OCI-M2 (cell line): Measurements from ENCODE around the gene INPP5K.

Source experiments
- DNase-seq: peaks from one replicate; lab custom pipeline; 2025; ENCODE audit not compliant: unreplicated experiment; lab: John Stamatoyannopoulos, UW

The INPP5K gene

DNA sequence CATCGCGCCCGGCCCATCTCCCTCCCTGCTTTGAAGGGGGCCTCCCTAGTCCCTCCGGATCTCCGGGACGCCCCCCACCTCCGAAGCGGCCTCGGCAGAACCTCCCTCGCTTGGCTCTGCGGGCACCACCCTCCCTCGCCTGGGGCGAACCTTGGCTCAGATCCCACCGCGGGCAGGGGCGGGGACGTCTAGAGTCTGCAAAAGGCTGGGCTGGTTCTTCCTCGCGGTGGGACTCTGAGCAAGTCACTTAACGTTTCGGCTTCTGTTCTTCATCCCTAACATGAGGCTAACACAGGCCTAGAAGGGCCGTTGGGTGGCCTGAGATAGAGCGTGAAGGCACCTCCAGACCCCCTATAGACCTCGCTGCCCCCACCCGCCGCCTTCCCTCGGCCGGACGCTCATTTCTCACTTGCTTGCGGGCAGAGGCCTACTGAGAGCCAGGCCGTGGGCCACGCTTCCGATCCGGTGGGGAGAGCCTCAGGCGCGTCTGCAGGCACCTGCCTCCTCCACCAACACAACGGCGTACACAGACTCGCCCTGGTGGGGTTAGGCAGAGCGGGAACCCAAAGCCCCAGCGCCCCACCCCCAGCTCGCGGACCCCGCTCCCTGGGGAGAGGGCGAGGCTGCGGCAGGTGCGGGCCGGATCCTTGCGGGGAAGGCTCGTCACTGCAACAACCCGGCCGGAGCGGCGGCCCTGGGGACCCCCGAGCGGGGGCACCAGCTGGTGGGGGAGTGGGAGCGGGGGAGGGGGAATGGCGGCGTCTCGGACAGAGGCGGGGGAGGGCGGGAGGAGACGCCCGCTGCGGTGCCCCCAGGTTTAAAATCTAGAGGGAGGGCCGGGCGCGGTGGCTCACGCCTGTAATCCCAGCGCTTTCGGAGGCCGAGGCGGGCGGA is 29.4 kb downstream of the INPP5K start:
- no peak for DNase-seq

DNA sequence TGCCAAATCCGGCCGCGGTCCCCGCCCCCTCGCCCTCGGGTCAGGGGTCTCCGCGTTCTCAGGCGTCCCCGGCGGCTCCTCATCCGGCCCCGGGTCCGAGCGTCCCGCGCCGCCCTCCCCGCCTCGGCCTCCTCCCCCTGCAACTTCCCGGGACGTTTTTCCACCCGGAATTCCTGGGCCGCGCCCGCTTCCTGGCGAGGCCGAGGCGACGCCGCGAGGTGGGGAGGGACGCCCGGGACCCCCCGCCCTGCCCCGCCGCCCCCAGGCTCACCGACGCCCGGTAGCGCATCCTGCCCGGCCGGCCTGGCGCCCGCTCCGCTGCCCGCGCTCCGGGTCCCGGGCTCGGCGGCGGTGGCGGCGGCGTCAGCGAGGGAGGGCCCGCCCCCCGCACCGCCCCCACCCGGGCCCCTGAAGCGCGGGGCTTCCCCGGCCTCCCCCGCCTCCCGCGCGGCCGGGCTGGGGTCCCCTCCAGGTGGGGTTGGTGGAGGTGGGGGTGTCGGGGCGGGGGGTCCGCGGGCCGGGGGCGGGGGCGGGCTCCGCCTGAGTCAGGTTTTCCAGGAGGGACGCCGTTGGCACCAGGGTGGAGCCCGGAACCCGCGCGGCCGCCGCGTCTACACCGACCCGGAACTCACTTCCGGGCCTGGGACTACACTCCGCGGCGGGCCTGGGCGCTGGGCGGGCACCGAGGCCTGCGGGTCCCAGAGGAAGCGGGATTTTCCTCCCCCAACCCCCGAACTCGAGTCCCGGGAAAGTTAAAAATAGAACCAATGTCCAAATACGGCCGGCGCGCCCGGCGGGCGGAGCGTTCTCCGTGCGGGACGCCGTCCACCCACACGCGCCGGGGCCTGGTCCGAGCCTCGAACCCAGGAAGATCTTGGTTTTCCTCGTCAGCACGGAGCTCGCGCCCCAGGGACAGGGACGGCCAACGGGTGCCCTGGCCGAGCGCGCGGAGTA is 30.7 kb downstream of the INPP5K start:
- DNase-seq, result no peak

DNA sequence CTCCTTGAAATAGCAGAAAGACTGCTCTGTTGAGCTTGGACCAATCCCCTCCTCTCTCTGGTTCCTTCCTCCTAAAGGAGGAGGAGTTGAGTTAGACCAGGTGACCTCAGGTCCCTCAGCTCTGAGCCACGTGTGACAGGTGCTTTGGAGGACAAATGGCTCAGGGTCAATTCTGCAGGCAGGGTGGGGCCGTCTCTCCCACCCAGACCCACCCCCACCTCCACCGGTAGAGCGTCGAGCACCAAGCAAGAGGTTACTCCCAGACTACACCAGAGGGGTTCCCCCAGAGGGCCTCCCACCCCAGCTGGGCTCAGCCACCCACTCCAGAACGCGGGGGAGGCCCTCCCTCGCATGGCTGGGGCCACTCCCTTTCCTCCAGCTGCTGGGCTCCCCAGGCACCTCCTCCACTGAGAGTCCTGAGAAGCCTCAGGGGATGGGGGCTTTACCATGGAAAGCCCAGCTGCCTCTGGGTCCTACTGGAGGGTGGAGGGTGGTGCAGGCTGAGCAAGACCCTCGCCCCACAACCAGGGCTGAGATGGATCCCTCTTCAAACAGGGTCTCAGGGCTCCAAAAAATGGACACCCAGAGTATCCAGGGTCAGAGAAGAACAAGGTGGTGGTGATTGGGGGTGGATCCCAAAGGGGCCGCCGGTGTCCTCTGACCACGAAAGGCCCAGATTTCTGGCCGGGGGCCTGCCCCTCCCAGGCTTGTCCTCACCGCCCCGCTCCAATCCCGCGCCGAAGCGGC is 31.6 kb downstream of the INPP5K start:
- no peak for DNase-seq

DNA sequence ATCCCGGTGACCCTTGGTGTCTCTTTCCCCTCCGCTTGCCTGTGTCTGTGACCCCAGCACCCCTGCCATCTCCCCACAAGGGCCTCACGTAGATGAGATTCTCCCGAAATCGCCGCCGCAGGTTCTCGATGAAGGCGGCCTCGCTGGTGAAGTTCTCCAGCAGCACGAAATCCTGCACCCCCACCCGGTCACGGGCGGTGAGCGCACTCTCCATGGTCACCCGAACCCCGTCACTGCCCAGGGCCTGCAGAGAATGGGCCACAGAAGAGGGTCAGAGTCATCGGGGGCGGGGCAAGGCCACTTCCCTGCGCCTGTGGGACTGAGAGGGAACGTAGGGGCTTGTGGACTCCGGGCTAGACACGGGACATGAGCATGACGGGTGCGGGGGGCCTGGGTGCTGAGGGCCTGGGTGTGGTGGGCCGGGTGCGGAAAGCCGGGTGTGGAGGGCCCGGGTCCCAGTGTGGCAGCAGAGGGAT is 32.3 kb downstream of the INPP5K start:
- DNase-seq, result no peak

- no peak for DNase-seq
Measured at GRCh38 chr17:1482680-1483079, 33.7 kb downstream of the INPP5K start.

DNA sequence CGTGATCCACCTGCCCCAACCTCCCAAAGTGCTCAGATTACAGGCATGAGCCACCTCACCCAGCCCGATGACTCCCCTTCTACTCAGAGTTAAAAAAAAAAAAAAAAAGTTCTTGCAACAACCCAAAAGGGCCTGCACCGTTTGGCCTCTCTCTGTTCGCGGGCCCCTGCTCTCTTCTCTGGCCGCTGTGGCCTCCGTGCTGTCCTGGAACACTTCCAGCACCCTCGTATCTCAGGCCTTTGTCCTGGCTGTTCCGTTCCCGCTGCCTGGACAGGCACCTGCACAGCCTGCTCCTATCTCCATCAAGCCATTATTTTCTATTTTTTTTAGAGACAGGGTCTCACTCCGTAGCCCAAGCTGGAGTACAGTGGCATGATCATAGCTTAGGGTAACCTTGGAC is 34.7 kb downstream of the INPP5K start:
- no peak for DNase-seq

DNA sequence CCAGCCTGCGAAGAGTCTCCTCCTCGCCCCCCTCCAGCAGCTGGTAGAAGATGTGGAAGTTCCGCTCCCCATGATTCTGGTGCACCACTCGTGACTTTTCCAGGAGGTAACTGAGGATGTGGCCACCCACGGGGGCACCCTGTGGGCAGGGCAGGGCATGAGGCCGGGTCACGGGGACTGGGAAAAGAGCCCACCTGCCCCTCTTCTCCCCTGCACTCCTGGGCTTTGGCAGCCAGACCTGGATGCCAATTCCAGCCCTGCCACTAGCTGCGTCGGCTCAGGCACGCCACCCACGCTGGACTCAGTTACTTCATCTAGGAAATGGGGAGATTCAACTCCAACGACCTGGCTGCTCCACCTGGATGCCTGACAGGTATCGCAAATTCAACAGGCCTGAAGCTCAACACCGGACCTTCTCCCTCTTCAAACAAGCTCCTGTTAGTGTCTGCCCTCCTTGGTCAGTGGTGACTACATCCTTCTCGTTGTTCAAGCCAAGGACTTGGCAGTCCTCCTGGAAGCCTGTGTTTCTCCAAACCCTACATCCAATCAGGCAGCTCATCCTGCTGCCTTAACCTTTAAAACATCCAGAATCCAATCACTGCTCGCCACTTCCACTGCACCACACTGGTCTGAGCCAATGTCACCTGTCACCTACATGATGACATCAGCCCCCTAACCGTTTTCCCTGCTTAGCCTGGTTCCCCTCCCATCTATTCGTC is 35.5 kb downstream of the INPP5K start:
- DNase-seq, result no peak

DNA sequence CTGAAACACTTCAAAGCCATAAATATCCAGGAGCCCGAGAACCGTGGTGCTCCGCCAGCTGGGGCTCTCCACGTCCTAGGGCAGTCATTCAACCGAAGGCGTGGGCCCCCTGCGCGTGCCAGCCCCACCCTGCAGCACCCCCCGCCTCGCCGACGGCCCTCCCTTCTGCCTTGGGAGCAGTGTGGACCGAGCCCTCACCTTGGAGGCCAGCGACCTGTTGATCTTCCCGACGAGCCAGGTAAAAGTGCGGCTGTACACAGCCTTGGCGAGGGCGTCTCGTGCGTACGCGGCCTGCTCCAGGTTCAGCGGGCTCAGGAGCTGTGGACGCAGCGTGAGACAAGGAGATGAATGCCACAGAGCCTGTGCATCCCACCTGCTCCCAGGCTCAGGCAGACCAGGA is 38.0 kb downstream of the INPP5K start:
- no peak for DNase-seq

GRCh38 chr17:1475321-1475854 is 41.0 kb downstream of the INPP5K start:
- no peak for DNase-seq

DNA sequence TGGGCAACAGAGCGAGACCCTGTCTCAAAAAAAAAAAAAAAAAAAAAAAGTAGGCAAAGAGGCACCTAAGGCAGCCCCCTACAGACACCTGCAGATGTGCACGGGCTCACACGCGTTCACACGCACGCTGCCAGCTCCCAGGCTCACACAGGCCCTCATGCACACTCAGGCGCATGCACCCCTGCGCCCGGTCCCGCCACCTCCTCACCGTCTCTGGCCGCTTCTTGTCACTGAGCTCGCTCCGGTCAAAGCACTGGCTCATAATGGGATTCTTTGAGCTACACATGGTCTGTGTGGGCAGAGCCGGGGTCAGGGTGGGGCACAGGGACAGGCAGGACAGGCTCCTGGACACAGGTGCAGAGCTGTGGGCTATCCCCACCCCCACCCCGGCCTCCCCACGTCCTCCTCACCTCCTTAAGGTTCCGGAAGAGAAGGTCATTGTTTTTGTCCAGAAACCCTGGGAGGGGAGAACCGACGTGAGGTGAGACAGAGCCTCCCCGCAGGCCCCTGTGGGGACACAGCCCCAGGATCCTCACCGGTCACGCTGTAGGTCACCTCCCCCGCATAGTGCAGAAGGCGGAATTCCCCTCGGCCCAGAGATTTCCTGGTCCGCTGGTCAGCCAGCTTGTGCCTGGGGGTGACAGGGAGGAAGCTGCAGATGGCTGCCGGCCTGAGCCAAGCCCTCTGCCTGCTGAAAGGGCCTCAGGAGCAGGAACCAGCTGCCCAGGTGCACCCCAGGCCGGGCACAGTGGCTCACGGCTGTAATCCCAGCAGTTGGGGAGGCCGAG is 41.8 kb downstream of the INPP5K start:
- no peak for DNase-seq

- DNase-seq, result no peak
Measured at GRCh38 chr17:1473841-1474240, 42.6 kb downstream of the INPP5K start.

DNA sequence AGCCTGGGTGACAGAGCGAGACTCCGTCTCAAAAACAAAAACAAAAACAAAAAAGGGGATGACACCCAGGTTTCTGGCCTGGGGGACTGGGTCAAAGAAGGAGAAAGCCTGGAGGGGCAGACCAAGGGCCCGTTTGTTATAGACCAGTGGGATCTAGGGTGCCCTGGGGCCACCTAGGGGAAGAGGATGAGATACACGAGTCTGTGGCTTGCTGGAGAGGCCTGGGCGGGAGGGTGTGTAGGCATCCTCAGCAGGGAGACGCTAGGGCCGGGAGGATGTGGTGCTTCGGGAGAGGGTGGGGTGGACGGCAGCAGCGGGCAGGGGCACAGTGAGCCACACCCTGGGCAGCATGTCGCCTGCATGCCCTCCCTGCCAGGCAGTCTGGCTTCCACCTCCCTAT is 43.2 kb downstream of the INPP5K start:
- no peak for DNase-seq

DNA sequence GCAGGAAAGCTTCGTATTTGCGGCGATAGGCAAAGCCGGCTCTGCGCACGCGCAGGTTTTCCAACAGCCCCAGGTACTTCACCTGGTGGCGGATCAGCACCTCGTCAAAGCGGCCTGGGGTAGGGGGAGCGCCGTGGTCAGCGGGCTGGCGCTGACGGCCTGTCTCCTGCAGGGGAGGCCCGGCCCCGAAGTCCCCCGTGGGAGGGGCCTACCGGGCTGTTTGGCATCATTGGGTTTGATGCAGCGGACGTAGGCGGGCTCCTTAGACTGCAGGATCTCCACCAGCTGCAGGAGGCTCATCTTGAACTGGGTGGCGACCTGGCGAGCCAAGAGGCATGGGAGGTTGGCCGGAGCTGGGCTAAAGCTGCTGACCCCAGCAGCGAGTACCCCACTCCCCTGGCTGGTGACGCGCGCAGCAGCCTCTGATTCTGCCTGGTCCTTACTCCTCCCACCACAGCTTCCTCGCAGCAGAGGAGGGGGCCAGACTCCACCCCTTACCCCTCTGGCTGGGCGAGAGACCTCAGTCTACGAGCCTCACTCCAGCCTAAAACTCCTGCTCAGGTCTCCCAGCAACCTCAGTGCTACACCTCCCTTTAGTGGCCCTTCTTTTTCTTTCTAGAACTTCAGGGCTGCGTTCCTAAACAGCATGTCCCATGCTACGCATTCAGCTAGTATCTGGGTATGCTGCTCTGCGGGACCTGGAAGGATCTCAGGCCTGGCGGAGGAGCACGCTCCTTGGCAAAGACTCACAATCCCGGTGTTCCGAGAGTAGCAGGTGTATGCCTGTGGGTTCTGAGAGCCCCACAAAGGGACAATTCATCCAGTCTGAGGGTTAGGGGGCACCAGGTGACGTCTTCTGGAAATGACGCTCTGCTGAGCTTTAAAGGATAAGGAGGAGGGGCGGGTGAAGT is 44.2 kb downstream of the INPP5K start:
- DNase-seq, result no peak

DNA sequence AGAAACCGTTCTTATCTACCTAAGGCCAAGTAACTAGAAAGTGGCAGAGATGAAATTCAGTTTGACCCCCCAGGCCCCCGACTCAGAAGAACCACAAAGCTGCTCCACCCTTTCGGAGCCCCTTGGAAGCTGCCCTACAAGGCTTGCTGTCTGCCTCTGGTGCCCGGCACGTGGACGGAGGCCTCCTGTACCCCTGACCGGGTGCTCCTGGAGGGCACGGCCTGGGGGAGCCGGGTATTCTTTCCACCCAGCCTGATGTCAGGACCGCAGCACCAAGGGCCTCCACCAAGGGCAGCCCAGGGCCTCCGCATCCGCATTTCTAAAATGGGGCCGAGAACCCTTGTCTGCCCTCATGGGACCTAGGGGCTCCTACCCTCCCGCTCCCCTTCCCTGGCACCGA is 44.9 kb downstream of the INPP5K start:
- DNase-seq, result no peak

DNA sequence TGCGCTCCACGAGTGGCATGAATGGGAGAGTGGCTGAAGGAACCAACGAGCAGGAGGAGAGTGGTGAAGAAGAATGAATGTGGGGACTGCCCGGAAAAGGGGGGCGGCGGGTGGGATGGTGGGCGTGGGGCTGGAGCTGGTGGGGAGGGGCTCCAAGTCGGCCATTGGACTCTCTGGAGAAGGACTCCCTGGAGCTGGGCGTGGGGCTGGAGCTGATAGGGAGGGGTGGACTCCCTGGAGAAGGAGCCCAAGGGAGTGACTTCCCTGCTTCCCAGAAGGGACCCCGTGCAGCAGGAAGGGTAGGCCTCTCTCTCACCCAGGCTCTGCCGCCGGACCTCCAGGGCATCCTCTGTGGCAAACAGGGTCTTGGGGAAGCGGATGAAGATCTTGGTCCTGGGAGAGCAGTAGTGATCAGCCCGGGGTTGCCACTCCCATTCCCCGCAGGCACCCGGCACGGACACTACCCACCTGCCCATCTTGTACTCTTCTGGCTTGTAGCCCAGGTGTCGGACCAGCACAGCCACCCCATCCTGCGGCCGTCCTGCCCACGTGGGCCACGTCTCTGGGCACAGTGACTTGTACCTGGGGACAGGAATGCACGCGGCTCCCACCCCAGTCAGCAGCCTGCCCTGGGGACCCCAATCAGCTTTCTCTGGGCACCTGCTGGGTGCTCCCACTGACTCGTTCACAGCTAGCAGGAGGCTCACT is 45.5 kb downstream of the INPP5K start:
- DNase-seq, result no peak

DNA sequence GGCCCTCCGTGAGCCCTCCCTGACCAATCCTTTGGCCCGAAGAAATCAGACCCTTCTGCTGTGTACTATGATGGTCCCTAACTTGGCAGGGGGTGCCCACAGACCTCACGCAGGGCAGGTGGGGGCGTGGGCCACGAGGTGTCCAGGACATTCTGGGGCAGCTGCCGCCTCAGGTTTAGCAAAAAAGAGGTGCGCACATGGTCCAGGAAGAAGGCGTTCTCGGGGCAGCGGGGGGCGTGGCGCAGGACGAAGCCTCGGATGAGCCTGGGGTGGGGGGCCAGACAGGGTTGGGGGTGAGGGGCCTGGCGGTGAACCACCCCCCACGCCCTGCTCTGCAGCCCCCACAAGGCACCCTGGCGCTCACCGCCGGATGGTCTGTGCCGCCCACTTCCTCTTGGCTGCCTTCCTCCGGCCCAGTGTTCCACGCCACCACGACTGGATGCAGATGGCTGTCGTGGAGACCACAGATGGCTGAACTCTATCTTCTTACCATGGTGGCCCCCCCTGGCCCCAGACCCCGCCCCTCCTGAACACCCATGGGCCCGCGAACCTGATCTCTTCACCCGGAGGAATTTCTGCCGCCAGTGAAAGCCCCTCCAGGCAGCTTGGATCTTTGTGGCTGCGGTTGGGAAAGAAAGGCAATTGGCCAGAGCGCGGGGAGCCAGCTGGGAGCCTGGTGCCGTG is 46.2 kb downstream of the INPP5K start:
- DNase-seq, result no peak

DNA sequence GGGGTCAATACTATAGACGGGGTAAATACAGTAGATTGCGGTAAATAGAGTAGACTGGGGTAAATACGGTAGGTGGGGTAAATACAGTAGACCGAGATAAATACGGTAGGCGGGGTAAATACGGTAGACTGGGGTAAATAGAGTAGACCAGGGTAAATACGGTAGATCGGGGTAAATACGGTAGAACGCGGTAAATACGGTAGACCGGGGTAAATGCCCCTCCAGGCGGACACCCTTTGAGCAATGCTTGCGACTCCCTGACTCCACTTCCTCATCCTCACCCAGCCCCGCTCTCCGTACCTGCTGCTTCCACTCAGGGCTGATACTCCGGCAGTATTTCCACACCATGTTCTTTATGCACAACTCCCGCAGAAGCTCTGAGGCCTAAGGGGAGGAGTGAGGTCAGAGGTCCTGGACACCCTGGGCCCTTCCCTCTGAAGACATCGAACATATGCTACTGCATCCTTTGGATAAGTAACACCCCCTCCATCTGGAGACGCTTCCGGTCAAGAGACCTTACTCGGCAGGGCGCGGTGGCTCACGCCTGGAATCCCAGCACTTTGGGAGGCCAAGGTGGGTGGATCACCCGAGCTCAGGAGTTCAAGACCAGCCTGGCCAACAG is 47.1 kb downstream of the INPP5K start:
- DNase-seq, result no peak
